Measurements from ENCODE around the gene AHCYL1.
"Not testable (repeated sequence)": the region's sequence is repeated elsewhere in the genome, so short reads cannot be mapped to it uniquely, and the experiment has no call there.

AHCYL1 gene

GRCh38 chr1:110002695-110003094, 18.1 kb downstream of the AHCYL1 start:
- DNase-seq: no peak

- peak; percentile 98 for DNase-seq
Observed at GRCh38 chr1:110003747-110004428, 19.3 kb downstream of the AHCYL1 start.

GRCh38 chr1:110004583-110004982, 20.0 kb downstream of the AHCYL1 start:
- no peak for DNase-seq

GRCh38 chr1:110005971-110006370, 21.4 kb downstream of the AHCYL1 start:
- peak; percentile 49 for DNase-seq

- no peak for DNase-seq
Observed at GRCh38 chr1:110006516-110006915, 22.0 kb downstream of the AHCYL1 start.

GRCh38 chr1:110007046-110007830, 22.7 kb downstream of the AHCYL1 start:
- no peak for DNase-seq

GRCh38 chr1:110008971-110009565, 24.5 kb downstream of the AHCYL1 start:
- no peak for DNase-seq

- DNase-seq: peak; percentile 51
Observed at GRCh38 chr1:110011527-110012041, 27.0 kb downstream of the AHCYL1 start.

- DNase-seq: no peak
Observed at GRCh38 chr1:110012100-110012780, 27.7 kb downstream of the AHCYL1 start.

- no peak for DNase-seq
Observed at GRCh38 chr1:110017792-110018191, 33.2 kb downstream of the AHCYL1 start.

GRCh38 chr1:110018396-110018795, 33.8 kb downstream of the AHCYL1 start:
- DNase-seq: no peak

GRCh38 chr1:110019770-110020169, 35.2 kb downstream of the AHCYL1 start:
- DNase-seq: no peak

- DNase-seq: no peak
Observed at GRCh38 chr1:110021285-110021684, 36.7 kb downstream of the AHCYL1 start.

- DNase-seq: no peak
Observed at GRCh38 chr1:110024613-110025012, 40.0 kb downstream of the AHCYL1 start.

GRCh38 chr1:110030687-110031086, 46.1 kb downstream of the AHCYL1 start:
- DNase-seq: not testable (repeated sequence)

- DNase-seq: no peak
Observed at GRCh38 chr1:110032327-110032726, 47.8 kb downstream of the AHCYL1 start.

GRCh38 chr1:110033421-110033820, 48.9 kb downstream of the AHCYL1 start:
- DNase-seq: no peak

GRCh38 chr1:110034040-110034450, 49.5 kb downstream of the AHCYL1 start:
- DNase-seq: no peak

- peak; percentile 97 for DNase-seq
Observed at GRCh38 chr1:110034451-110035235, 50.1 kb downstream of the AHCYL1 start, which contains the start of gene STRIP1. Gene STRIP1 (plus strand): TSS chr1:110034624. CDS start chr1:110034638, 14 bp downstream.

- no peak for DNase-seq
Observed at GRCh38 chr1:110035236-110035752, 50.7 kb downstream of the AHCYL1 start.

GRCh38 chr1:110038271-110038670, 53.7 kb downstream of the AHCYL1 start:
- no peak for DNase-seq

- DNase-seq: no peak
Observed at GRCh38 chr1:110039641-110040040, 55.1 kb downstream of the AHCYL1 start.

All from fibroblast of skin of right quadriceps (primary cell).